RWPE2 (cell line): ENCODE data around the gene LDB1.

ENCODE experiments used
- ATAC-seq: fragments of 200-7000 bp; cut with Tn5 transposase; 3 replicates; pipeline ENCODE4 v1.9.1; 2021; ENCODE audit warnings: low read depth
- DNase-seq: peaks from one replicate; pipeline ENCODE4 v3.0.0-alpha.2; 2020; ENCODE audit warnings: low spot score
- H3K27ac ChIP-seq: fragments of 450-650 bp; 2 replicates; pipeline ENCODE4 v1.5.1; 2017; ENCODE audit warnings: mild to moderate bottlenecking; ENCODE audit not compliant: poor library complexity, severe bottlenecking
- H3K27me3 ChIP-seq: fragments of 250-450 bp; sonication (Bioruptor Pico); 2 replicates; pipeline ENCODE4 v1.5.1; 2021; ENCODE audit warnings: mild to moderate bottlenecking, moderate library complexity; ENCODE audit not compliant: insufficient read depth, poor library complexity, severe bottlenecking
- H3K36me3 ChIP-seq: fragments of 250-450 bp; sonication (Bioruptor Pico); 2 replicates; pipeline ENCODE4 v1.5.1; 2020; ENCODE audit warnings: low read depth, mild to moderate bottlenecking, moderate library complexity
- H3K4me1 ChIP-seq: fragments of 250-450 bp; sonication (Bioruptor Pico); 2 replicates; pipeline ENCODE4 v1.5.1; 2021; ENCODE audit warnings: mild to moderate bottlenecking, moderate library complexity; ENCODE audit not compliant: insufficient read depth, poor library complexity, severe bottlenecking
- H3K4me3 ChIP-seq: fragments of 250-450 bp; sonication (Bioruptor Pico); 2 replicates; pipeline ENCODE4 v1.5.1; 2021; ENCODE audit warnings: mild to moderate bottlenecking, moderate library complexity; ENCODE audit not compliant: severe bottlenecking
- H3K9me3 ChIP-seq: fragments of 250-450 bp; sonication (Bioruptor Pico); 2 replicates; pipeline ENCODE4 v1.5.1; 2021; ENCODE audit warnings: mild to moderate bottlenecking, moderate library complexity; ENCODE audit not compliant: severe bottlenecking
- TF ChIP-seq, protein P1 (sequence below): fragments of 450-650 bp; IDR thresholded peaks from one replicate; pipeline ENCODE4 v1.5.1; 2017; ENCODE audit warnings: mild to moderate bottlenecking, moderate library complexity; ENCODE audit not compliant: poor library complexity, severe bottlenecking

LDB1 gene, protein sequence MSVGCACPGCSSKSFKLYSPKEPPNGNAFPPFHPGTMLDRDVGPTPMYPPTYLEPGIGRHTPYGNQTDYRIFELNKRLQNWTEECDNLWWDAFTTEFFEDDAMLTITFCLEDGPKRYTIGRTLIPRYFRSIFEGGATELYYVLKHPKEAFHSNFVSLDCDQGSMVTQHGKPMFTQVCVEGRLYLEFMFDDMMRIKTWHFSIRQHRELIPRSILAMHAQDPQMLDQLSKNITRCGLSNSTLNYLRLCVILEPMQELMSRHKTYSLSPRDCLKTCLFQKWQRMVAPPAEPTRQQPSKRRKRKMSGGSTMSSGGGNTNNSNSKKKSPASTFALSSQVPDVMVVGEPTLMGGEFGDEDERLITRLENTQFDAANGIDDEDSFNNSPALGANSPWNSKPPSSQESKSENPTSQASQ

DNA sequence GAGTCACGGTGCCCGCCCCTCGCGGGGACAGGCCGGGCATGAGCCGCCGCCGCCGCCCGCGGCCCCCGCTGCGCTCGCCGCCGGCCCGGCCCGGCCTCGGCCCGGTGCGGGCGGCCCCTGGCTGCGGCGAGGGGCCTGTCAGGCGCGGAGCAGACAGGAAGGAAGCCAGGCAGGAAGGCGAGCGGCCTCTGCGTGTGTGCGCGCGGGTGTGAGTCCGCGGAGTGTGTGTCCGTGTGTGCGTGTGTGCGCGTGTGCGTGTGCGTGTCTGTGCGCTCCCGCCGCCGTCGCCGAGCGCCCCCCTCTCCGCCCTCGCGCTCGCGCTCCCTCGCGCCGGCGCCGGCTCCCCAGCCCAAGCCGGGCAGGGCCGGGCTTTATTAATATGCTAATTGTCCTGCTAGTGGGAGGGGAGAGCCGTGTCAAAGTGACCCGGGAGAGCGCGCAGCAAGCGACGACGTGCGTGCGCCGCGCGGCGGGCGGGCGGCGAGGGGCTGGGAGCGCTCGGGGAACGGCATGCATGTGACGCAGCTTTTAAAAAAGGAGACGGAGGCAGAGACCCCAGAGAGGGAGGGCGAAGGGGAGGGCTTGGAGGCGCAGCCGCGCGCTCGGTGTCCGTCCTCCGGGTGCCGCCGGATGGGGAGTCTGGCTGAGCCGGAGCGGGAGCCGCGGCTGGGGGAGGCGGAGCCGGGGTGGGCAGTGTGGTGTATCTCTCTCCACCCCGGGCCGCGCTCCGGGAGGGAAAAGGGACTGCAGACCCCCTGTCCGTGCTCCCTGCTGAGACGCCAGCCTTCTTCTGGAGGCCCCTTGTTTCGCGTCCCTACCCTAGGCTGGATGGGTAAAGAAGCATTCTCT, at the start of gene LDB1:
TSS of gene LDB1 (minus strand) at position 227 of the 849 bp plus-strand sequence. CDS start 258 bp downstream, outside the sequence.
- Histone ChIP-seq H3K27me3 (no peaks in the 10 kb centered on the region), H3K27ac (peak within 1 kb of the TSS; percentile 73), H3K4me1 (peaks cover 42% of the 10 kb centered on the region), H3K36me3 (no peaks in the 10 kb centered on the region), H3K9me3 (no peaks in the 10 kb centered on the region), H3K4me3 (peak within 1 kb of the TSS; percentile 77)
- TF ChIP-seq, protein P1, sequence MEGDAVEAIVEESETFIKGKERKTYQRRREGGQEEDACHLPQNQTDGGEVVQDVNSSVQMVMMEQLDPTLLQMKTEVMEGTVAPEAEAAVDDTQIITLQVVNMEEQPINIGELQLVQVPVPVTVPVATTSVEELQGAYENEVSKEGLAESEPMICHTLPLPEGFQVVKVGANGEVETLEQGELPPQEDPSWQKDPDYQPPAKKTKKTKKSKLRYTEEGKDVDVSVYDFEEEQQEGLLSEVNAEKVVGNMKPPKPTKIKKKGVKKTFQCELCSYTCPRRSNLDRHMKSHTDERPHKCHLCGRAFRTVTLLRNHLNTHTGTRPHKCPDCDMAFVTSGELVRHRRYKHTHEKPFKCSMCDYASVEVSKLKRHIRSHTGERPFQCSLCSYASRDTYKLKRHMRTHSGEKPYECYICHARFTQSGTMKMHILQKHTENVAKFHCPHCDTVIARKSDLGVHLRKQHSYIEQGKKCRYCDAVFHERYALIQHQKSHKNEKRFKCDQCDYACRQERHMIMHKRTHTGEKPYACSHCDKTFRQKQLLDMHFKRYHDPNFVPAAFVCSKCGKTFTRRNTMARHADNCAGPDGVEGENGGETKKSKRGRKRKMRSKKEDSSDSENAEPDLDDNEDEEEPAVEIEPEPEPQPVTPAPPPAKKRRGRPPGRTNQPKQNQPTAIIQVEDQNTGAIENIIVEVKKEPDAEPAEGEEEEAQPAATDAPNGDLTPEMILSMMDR: peak; percentile 18
- DNase-seq: no peak
- ATAC-seq: peak; percentile 62

DNA sequence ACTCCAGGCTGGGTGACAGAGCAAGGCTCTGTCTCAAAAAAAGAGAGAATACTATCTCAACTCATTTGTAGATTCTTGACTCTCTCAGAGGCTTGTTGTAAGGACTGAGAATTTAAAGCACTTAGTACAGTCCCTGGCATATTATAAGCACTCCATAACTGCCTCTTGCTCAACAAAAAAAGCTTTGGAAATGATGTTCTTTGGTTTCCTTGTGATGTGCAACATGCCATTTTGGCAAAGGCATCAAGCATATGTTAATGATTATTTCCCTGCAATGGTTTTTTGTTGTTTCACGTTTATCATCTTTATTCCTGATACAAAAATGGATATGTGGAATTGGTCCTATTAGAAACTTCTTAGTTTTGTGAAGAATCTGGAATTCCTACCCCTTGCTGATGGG, 47.7 kb upstream of the LDB1 start:
- Histone ChIP-seq H3K27me3 (no peaks in the 10 kb centered on the region), H3K4me1 (no peaks in the 10 kb centered on the region), H3K27ac (no peak overlapping the region), H3K36me3 (peaks cover 16% of the 10 kb centered on the region), H3K4me3 (no peak overlapping the region), H3K9me3 (no peaks in the 10 kb centered on the region)
- TF ChIP-seq, protein P1: no peak
- no peak for DNase-seq
- no peak for ATAC-seq

DNA sequence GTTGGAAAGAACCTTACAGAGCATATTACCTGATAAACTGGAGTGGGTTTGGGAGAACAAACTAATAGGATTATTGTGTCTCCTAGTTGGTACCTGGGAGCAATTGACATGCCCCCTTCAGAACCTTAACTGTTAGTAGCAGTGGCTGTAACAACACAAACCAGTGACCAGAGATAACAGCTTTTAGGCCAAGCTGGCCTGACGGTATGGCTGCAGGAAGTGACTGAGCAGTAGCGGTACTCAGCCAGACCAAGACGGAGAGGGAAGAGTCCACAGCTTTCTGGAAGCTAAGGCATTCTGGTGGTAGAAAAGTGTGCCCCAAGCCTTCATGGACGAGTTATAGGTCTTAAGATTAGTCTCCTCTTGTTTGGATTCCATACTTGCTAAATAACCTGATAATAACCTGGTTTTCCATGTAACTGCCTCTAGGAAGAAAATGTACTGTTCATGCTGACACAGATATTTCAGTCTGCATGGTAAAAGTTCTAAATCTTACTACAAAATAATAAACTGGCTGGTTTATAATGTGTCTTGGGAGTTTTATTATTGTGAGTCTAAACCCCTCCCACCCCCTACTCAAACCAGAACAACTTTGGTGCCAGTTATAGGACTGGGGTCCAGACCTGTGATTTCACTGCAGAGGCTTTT, 43.3 kb upstream of the LDB1 start:
- TF ChIP-seq, protein P1: no peak
- no peaks in the 10 kb centered on the region for H3K27me3 ChIP-seq
- H3K27ac ChIP-seq: no peak overlapping the region
- peaks cover 60% of the 10 kb centered on the region for H3K36me3 ChIP-seq
- no peak overlapping the region for H3K4me3 ChIP-seq
- no peaks in the 10 kb centered on the region for H3K9me3 ChIP-seq
- no peak for DNase-seq
- no peak for ATAC-seq
- no peaks in the 10 kb centered on the region for H3K4me1 ChIP-seq

DNA sequence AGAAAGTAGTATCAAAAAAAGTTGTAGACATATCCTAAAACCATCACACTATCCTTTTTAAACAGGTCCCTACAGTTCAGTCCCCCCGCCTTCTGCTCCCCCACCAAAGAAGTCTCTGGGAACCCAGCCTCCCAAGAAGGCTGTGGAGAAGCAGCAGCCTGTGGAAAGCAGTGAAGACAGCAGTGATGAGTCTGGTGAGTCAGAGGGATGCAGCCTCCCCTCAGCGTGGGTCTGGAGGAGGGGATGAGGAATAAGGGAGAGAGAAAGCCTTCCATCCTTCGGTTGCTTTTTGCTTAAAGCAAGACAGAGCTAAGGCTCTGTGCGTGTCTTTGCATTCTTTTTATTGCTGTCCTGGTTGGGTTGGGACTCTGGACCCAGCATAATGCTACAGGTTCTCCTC, 39.7 kb upstream of the LDB1 start:
- Histone ChIP-seq H3K4me1 (no peaks in the 10 kb centered on the region), H3K4me3 (no peak overlapping the region), H3K27ac (no peak overlapping the region), H3K27me3 (no peaks in the 10 kb centered on the region), H3K9me3 (no peaks in the 10 kb centered on the region), H3K36me3 (peaks cover 96% of the 10 kb centered on the region)
- ATAC-seq (no peak), DNase-seq (no peak)
- TF ChIP-seq, protein P1: no peak
